GM23338 (cell line): ENCODE results near the gene OR6C65. TPM values are rescaled to one million over a fixed set of nuclear protein-coding genes. Genes with fewer than 3 reads are reported as not detected.

ENCODE experiments used
- ATAC-seq: fragments of 200-7000 bp; cut with Tn5 transposase; 3 replicates; pipeline ENCODE4 v1.9.1; 2020
- DNase-seq: peaks from one replicate; pipeline ENCODE4 v3.0.0-alpha.2; 2015; ENCODE audit warnings: low spot score
- H2AFZ ChIP-seq: fragments of 200-600 bp; sonication (generic); 2 replicates; pipeline ENCODE4 v1.8.0; 2016; ENCODE audit warnings: antibody characterized with exemption, mild to moderate bottlenecking, moderate library complexity
- H3F3A ChIP-seq: fragments of 200-600 bp; sonication (generic); replicated peaks from 2 replicates; pipeline ENCODE4 v1.8.0; 2017; ENCODE audit warnings: antibody characterized with exemption, mixed run types, low read depth
- H3K27ac ChIP-seq: fragments of 200-600 bp; sonication (generic); 2 replicates; pipeline ENCODE4 v1.6.1; 2016; ENCODE audit warnings: low read depth
- H3K27me3 ChIP-seq: fragments of 200-600 bp; sonication (generic); 2 replicates; pipeline ENCODE4 v1.8.0; 2016; ENCODE audit warnings: mild to moderate bottlenecking, mixed run types, moderate library complexity; ENCODE audit not compliant: insufficient read depth
- H3K36me3 ChIP-seq: fragments of 200-600 bp; sonication (generic); 2 replicates; pipeline ENCODE4 v1.8.0; 2016; ENCODE audit warnings: mild to moderate bottlenecking; ENCODE audit not compliant: insufficient read depth
- H3K4me1 ChIP-seq: fragments of 200-600 bp; sonication (generic); 2 replicates; pipeline ENCODE4 v1.8.0; 2016; ENCODE audit warnings: mild to moderate bottlenecking, moderate library complexity; ENCODE audit not compliant: insufficient read depth
- H3K4me2 ChIP-seq: fragments of 200-600 bp; sonication (generic); 2 replicates; pipeline ENCODE4 v1.7.1; 2017; ENCODE audit warnings: mixed run types
- H3K4me3 ChIP-seq: fragments of 200-600 bp; sonication (generic); 2 replicates; pipeline ENCODE4 v1.6.1; 2016; ENCODE audit warnings: mixed run types
- H3K79me2 ChIP-seq: fragments of 200-600 bp; sonication (generic); replicated peaks from 2 replicates; pipeline ENCODE4 v1.8.0; 2017; ENCODE audit warnings: mild to moderate bottlenecking; ENCODE audit not compliant: insufficient read depth
- H3K9me2 ChIP-seq: fragments of 200-600 bp; sonication (generic); 2 replicates; pipeline ENCODE4 v1.8.0; 2017; ENCODE audit not compliant: insufficient read depth
- H4K20me1 ChIP-seq: fragments of 200-600 bp; sonication (generic); replicated peaks from 2 replicates; pipeline ENCODE4 v1.8.0; 2017; ENCODE audit warnings: mild to moderate bottlenecking; ENCODE audit not compliant: insufficient read depth
- H3K27ac Mint-ChIP-seq: 2 replicates; pipeline ENCODE4 v1.8.0; 2020; ENCODE audit warnings: inconsistent platforms, mild to moderate bottlenecking, moderate library complexity, mixed read lengths
- H3K27me3 Mint-ChIP-seq: 3 replicates; pipeline ENCODE4 v1.8.0; 2022; ENCODE audit warnings: low read depth, mild to moderate bottlenecking, moderate library complexity, mixed read lengths, inconsistent platforms; ENCODE audit not compliant: insufficient read depth, poor library complexity
- H3K36me3 Mint-ChIP-seq: 3 replicates; pipeline ENCODE4 v1.8.0; 2021; ENCODE audit warnings: low read depth, mild to moderate bottlenecking, inconsistent platforms, moderate library complexity, mixed read lengths
- H3K4me1 Mint-ChIP-seq: 3 replicates; pipeline ENCODE4 v1.8.0; 2020; ENCODE audit warnings: mild to moderate bottlenecking, inconsistent platforms, mixed read lengths
- H3K4me3 Mint-ChIP-seq: 3 replicates; pipeline ENCODE4 v1.8.0; 2021; ENCODE audit warnings: moderate library complexity, mild to moderate bottlenecking, inconsistent platforms, mixed read lengths
- H3K9me3 Mint-ChIP-seq: 3 replicates; pipeline ENCODE4 v1.8.0; 2020; ENCODE audit warnings: moderate library complexity, mild to moderate bottlenecking, inconsistent platforms, mixed read lengths
- ETS1 ChIP-seq: IDR thresholded peaks from 2 replicates; pipeline ENCODE4 v1.6.1; 2016; ENCODE audit warnings: antibody characterized with exemption
- EZH2 ChIP-seq: fragments of 200-600 bp; sonication (generic); IDR thresholded peaks from one replicate; pipeline ENCODE4 v1.8.0; 2017; ENCODE audit warnings: antibody characterized with exemption, mild to moderate bottlenecking, low read depth; ENCODE audit not compliant: unreplicated experiment
- JUNB ChIP-seq: IDR thresholded peaks from one replicate; pipeline ENCODE4 v1.6.1; 2016; ENCODE audit warnings: antibody characterized with exemption; ENCODE audit not compliant: unreplicated experiment
- NANOG ChIP-seq: IDR thresholded peaks from 2 replicates; pipeline ENCODE4 v1.6.1; 2016; ENCODE audit warnings: antibody characterized with exemption, borderline replicate concordance
- POLR2AphosphoS5 ChIP-seq: IDR thresholded peaks from 2 replicates; pipeline ENCODE4 v1.6.1; 2016; ENCODE audit warnings: antibody characterized with exemption, low read depth
- REST ChIP-seq: IDR thresholded peaks from one replicate; pipeline ENCODE4 v1.6.1; 2018; ENCODE audit warnings: antibody characterized with exemption; ENCODE audit not compliant: unreplicated experiment
- STAT1 ChIP-seq: IDR thresholded peaks from one replicate; pipeline ENCODE4 v1.6.1; 2016; ENCODE audit warnings: antibody characterized with exemption; ENCODE audit not compliant: unreplicated experiment
- ZNF114 ChIP-seq: fragments of 250-450 bp; sonication (Bioruptor Pico); IDR thresholded peaks from 2 replicates; pipeline ENCODE4 v1.5.0; 2020; ENCODE audit warnings: mild to moderate bottlenecking, moderate library complexity
- ZNF331 ChIP-seq: fragments of 250-450 bp; sonication (Bioruptor Pico); IDR thresholded peaks from 2 replicates; pipeline ENCODE4 v1.5.0; 2020; ENCODE audit warnings: low read depth, mild to moderate bottlenecking, moderate library complexity
- ZNF462 ChIP-seq: fragments of 250-450 bp; sonication (Bioruptor Pico); IDR thresholded peaks from 2 replicates; pipeline ENCODE4 v1.5.0; 2020; ENCODE audit warnings: mild to moderate bottlenecking, moderate library complexity
- polyA plus RNA-seq: library from polyadenylated mRNA; unstranded; fragments of >200 nt; fragmentation: Nextera tagmentation; extraction: Ambion mirVana; gene quantifications from 2 replicates; pipeline ENCODE4 v1.2.1, GENCODE V29; 2016
- total RNA-seq: library from RNA; depleted of rRNA; stranded (reverse); fragments of >200 nt; shearing (Covaris generic); gene quantifications from 2 replicates; pipeline ENCODE4 v1.2.3, GENCODE V29; 2014
- TF ChIP-seq, protein P1 (sequence below), 2 experiments: fragments of 200-600 bp in 1 of 2; sonication (generic) in 1 of 2; conservative IDR thresholded peaks; 2 replicates each; pipeline versions ENCODE4 v1.5.1 to v1.6.1; 2016 to 2017; ENCODE audit warnings: antibody characterized with exemption in 2 of 2, low read depth in 2 of 2, mild to moderate bottlenecking in 2 of 2, moderate library complexity in 1 of 2

OR6C65 gene
- total and polyA plus RNA-seq, 2 experiments from 2014 or later, result not detected

DNA sequence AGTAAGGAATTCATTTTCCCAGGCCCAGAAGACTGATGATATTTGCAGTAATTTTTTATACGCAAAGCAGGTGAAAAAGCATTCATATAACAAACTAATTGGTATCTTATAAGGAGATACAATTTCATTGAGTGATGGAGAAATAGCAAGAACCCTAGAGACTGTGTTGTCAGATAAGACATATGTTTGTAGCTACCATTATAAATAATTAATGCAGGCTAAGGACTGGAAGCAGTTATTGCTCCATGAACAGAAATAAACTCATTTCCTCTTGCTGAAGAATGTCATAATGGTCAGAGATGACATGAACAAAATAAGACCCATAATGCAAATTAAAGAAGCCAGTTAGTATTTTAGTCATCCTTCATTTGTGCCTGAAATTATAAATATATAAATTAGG lies 45.0 kb downstream of the OR6C65 start:
- no peak overlapping the region for H2AFZ ChIP-seq
- H3K27ac Mint-ChIP-seq, result no peak overlapping the region
- TF ChIP-seq STAT1, result no peak
- TF ChIP-seq ZNF331 (CRISPR knock-in tag), result no peak
- no peak for TF ChIP-seq JUNB
- no peak for TF ChIP-seq ZNF462 (CRISPR knock-in tag)
- no peak for TF ChIP-seq ETS1
- no peak for TF ChIP-seq POLR2AphosphoS5
- TF ChIP-seq, protein P1, sequence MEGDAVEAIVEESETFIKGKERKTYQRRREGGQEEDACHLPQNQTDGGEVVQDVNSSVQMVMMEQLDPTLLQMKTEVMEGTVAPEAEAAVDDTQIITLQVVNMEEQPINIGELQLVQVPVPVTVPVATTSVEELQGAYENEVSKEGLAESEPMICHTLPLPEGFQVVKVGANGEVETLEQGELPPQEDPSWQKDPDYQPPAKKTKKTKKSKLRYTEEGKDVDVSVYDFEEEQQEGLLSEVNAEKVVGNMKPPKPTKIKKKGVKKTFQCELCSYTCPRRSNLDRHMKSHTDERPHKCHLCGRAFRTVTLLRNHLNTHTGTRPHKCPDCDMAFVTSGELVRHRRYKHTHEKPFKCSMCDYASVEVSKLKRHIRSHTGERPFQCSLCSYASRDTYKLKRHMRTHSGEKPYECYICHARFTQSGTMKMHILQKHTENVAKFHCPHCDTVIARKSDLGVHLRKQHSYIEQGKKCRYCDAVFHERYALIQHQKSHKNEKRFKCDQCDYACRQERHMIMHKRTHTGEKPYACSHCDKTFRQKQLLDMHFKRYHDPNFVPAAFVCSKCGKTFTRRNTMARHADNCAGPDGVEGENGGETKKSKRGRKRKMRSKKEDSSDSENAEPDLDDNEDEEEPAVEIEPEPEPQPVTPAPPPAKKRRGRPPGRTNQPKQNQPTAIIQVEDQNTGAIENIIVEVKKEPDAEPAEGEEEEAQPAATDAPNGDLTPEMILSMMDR (conservative IDR thresholded peaks at IDR 0.05; ENCODE audit: low read depth in 2 of 2), result no peak
- no peak for TF ChIP-seq REST
- no peak for TF ChIP-seq ZNF114 (CRISPR knock-in tag)
- no peak for TF ChIP-seq NANOG
- TF ChIP-seq EZH2, result no peak
- no peak overlapping the region for H3K4me3 Mint-ChIP-seq
- no peaks in the 10 kb centered on the region for H4K20me1 ChIP-seq
- no peaks in the 10 kb centered on the region for H3F3A ChIP-seq
- no peak for DNase-seq
- H3K9me3 Mint-ChIP-seq, result peaks cover 17% of the 10 kb centered on the region
- H3K27ac ChIP-seq, result no peak overlapping the region
- H3K79me2 ChIP-seq, result no peaks in the 10 kb centered on the region
- no peaks in the 10 kb centered on the region for H3K9me2 ChIP-seq
- no peaks in the 10 kb centered on the region for H3K27me3 Mint-ChIP-seq
- no peaks in the 10 kb centered on the region for H3K36me3 ChIP-seq
- H3K4me1 ChIP-seq, result no peaks in the 10 kb centered on the region
- no peaks in the 10 kb centered on the region for H3K4me1 Mint-ChIP-seq
- H3K4me2 ChIP-seq, result no peak overlapping the region
- H3K4me3 ChIP-seq, result no peak overlapping the region
- ATAC-seq, result no peak
- no peaks in the 10 kb centered on the region for H3K27me3 ChIP-seq
- peaks cover 9% of the 10 kb centered on the region; the same call in 2 of the 3 replicates for H3K36me3 Mint-ChIP-seq
